Vagina (tissue), 2 donors: ENCODE data around the gene CELF1.

ENCODE experiments used
- POLR2A ChIP-seq, 2 donors: fragments of 450-650 bp; IDR thresholded peaks; one replicate each; pipeline ENCODE4 v1.6.1; 2017; ENCODE audit warnings: antibody characterized with exemption in 2 of 2, mild to moderate bottlenecking in 2 of 2, moderate library complexity in 2 of 2
- POLR2AphosphoS5 ChIP-seq, 2 donors: sonication (generic); formaldehyde crosslinking; IDR thresholded peaks; one replicate each; pipeline ENCODE4 v1.9.0; 2017; ENCODE audit warnings: antibody characterized with exemption in 2 of 2, mild to moderate bottlenecking in 2 of 2, low read depth in 1 of 2; ENCODE audit not compliant: insufficient read depth in 1 of 2
- TF ChIP-seq, protein P1 (sequence below), 3 experiments: fragments of 450-650 bp in 2 of 3; fragments of 200-600 bp in 1 of 3; sonication (generic) in 1 of 3; IDR thresholded peaks; one replicate each; pipeline ENCODE4 v1.5.1; 2017 to 2019; ENCODE audit warnings: antibody characterized with exemption in 3 of 3, mild to moderate bottlenecking in 2 of 3, moderate library complexity in 2 of 3

DNA sequence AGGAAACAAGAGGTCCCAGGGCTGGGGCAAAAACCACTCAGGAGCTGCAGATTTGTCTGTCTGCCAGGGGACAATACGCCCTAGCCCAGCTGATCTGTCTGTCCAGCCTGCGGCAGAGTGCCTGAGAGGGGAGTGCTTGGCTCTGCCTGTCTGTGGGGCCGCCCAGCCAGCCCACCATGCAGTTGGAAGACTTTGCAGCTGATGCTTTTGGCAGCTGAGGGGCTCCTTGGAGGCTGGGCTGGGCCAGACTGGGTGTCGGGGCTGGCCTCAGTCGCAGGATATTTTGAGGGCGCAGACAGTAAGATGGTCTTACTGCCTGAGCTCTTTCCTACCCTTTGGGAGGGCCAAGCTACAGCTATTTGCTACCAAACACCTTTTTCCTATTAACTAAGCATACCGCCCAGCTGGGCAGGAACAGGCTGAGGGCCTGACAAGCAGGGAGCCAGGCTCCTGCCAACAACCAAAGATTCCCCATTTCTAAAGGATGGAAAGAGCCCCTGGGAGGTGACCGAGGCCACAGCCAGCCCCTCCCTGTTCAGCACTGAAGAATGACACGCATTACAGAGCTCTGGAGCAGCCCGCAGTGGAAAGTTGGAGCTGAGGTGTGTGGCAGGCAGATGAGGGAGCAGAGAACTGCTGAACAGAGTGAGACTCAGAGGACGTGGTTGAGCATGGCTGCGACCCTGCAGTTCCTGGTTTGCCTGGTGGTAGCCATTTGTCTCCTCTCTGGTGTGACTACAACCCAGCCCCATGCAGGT is 33.3 kb upstream of the CELF1 start, which contains the start of gene FAM180B:
- TF ChIP-seq POLR2A (IDR thresholded peaks at IDR 0.05) (no peak), POLR2AphosphoS5 (IDR thresholded peaks at IDR 0.05; ENCODE audit: insufficient read depth in 1 of 2, low read depth in 1 of 2) (no peak)
- TF ChIP-seq, protein P1, sequence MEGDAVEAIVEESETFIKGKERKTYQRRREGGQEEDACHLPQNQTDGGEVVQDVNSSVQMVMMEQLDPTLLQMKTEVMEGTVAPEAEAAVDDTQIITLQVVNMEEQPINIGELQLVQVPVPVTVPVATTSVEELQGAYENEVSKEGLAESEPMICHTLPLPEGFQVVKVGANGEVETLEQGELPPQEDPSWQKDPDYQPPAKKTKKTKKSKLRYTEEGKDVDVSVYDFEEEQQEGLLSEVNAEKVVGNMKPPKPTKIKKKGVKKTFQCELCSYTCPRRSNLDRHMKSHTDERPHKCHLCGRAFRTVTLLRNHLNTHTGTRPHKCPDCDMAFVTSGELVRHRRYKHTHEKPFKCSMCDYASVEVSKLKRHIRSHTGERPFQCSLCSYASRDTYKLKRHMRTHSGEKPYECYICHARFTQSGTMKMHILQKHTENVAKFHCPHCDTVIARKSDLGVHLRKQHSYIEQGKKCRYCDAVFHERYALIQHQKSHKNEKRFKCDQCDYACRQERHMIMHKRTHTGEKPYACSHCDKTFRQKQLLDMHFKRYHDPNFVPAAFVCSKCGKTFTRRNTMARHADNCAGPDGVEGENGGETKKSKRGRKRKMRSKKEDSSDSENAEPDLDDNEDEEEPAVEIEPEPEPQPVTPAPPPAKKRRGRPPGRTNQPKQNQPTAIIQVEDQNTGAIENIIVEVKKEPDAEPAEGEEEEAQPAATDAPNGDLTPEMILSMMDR (IDR thresholded peaks at IDR 0.05): no peak
